SIG-M5 (cell line): Measurements from ENCODE around the gene SBSN.
"Not testable (repeated sequence)": the region's sequence is repeated elsewhere in the genome, so short reads cannot be mapped to it uniquely, and the experiment has no call there.

Source experiments
- DNase-seq: peaks from one replicate; lab custom pipeline; 2025; lab: John Stamatoyannopoulos, UW

SBSN gene

GRCh38 chr19:35507561-35507960, 20.6 kb downstream of the SBSN start:
- DNase-seq = no peak

GRCh38 chr19:35506011-35506410, 22.1 kb downstream of the SBSN start:
- no peak for DNase-seq

GRCh38 chr19:35502751-35503150, 25.4 kb downstream of the SBSN start:
- no peak for DNase-seq

- DNase-seq = no peak
Measured at GRCh38 chr19:35501684-35502083, 26.4 kb downstream of the SBSN start.

GRCh38 chr19:35500611-35501010, 27.5 kb downstream of the SBSN start:
- no peak for DNase-seq

GRCh38 chr19:35498984-35499527, 29.1 kb downstream of the SBSN start:
- no peak for DNase-seq

- no peak for DNase-seq
Measured at GRCh38 chr19:35498220-35498619, 29.9 kb downstream of the SBSN start.

- DNase-seq = no peak
Measured at GRCh38 chr19:35497406-35497805, 30.7 kb downstream of the SBSN start.

- no peak for DNase-seq
Measured at GRCh38 chr19:35495107-35496064, 32.7 kb downstream of the SBSN start.

- no peak for DNase-seq
Measured at GRCh38 chr19:35493971-35494370, 34.1 kb downstream of the SBSN start.

GRCh38 chr19:35491836-35492360, 36.2 kb downstream of the SBSN start:
- no peak for DNase-seq

- no peak for DNase-seq
Measured at GRCh38 chr19:35490364-35490763, 37.7 kb downstream of the SBSN start, which contains the start of gene KRTDAP. Gene KRTDAP (minus strand): TSS chr19:35490464. CDS start chr19:35490442, 22 bp downstream.

- DNase-seq = no peak
Measured at GRCh38 chr19:35488677-35489076, 39.4 kb downstream of the SBSN start.

GRCh38 chr19:35487656-35488182, 40.4 kb downstream of the SBSN start:
- no peak for DNase-seq

- no peak for DNase-seq
Measured at GRCh38 chr19:35486268-35486708, 41.8 kb downstream of the SBSN start.

- DNase-seq = no peak
Measured at GRCh38 chr19:35484252-35485036, 43.7 kb downstream of the SBSN start.

GRCh38 chr19:35483089-35483488, 45.0 kb downstream of the SBSN start:
- DNase-seq = no peak

GRCh38 chr19:35478794-35479677, 49.1 kb downstream of the SBSN start:
- no peak for DNase-seq

- no peak for DNase-seq
Measured at GRCh38 chr19:35476149-35476548, 52.0 kb downstream of the SBSN start.

- DNase-seq = not testable (repeated sequence)
Measured at GRCh38 chr19:35474594-35474993, 53.5 kb downstream of the SBSN start.

GRCh38 chr19:35474104-35474503, 54.0 kb downstream of the SBSN start:
- DNase-seq = no peak
